OCI-LY1 (cell line): Measurements from ENCODE around the gene IL23A.

Source experiments
- EZH2 ChIP-seq: fragments of 200-600 bp; sonication (generic), shearing (Covaris generic); IDR thresholded peaks from 2 replicates; pipeline ENCODE4 v1.8.0; 2017; ENCODE audit warnings: borderline replicate concordance, mixed run types, mild to moderate bottlenecking, antibody characterized with exemption, low read length, moderate library complexity, mixed read lengths
- TF ChIP-seq, protein P1 (sequence below): fragments of 200-600 bp; sonication (generic), shearing (Covaris generic); IDR thresholded peaks from 2 replicates; pipeline ENCODE4 v1.5.1; 2017; ENCODE audit warnings: mild to moderate bottlenecking, antibody characterized with exemption, low read length, moderate library complexity, mixed read lengths

DNA sequence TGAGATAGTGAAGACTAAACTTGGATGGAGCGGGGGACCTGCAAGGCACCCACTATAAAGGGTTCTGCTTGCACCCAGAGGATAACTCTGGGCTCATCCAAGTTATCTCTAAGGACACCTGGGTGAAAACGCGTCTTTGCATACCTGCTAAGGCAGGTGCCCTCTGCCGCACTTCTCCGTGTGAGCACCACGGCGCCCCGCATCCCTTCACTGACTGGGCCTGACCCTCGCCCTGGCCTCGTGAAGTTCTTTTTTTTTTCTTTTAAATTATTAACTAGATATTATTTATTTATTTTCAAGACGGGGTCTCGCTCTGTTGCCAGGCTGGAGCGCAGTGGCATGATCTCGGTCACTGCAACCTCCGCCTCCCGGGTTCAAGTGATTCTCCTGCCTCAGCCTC is 43.9 kb downstream of the IL23A start:
- TF ChIP-seq EZH2 = no peak
- TF ChIP-seq, protein P1, sequence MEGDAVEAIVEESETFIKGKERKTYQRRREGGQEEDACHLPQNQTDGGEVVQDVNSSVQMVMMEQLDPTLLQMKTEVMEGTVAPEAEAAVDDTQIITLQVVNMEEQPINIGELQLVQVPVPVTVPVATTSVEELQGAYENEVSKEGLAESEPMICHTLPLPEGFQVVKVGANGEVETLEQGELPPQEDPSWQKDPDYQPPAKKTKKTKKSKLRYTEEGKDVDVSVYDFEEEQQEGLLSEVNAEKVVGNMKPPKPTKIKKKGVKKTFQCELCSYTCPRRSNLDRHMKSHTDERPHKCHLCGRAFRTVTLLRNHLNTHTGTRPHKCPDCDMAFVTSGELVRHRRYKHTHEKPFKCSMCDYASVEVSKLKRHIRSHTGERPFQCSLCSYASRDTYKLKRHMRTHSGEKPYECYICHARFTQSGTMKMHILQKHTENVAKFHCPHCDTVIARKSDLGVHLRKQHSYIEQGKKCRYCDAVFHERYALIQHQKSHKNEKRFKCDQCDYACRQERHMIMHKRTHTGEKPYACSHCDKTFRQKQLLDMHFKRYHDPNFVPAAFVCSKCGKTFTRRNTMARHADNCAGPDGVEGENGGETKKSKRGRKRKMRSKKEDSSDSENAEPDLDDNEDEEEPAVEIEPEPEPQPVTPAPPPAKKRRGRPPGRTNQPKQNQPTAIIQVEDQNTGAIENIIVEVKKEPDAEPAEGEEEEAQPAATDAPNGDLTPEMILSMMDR = no peak
